HG02885 (cell line): ENCODE results near the gene PPP6R2.

Experiments
- ATAC-seq: cut with Tn5 transposase; IDR thresholded peaks from one replicate; pipeline ENCODE4 v1.9.1; 2021; ENCODE audit warnings: mild to moderate bottlenecking; ENCODE audit not compliant: unreplicated experiment, poor library complexity

The PPP6R2 gene

GRCh38 chr22:50460938-50461337, 117.8 kb downstream of the PPP6R2 start:
- ATAC-seq = no peak

- no peak for ATAC-seq
These were observed 118.4 kb downstream of the PPP6R2 start for GRCh38 chr22:50461536-50461935.

GRCh38 chr22:50461979-50462540, 118.9 kb downstream of the PPP6R2 start:
- no peak for ATAC-seq

GRCh38 chr22:50463188-50463900, 120.2 kb downstream of the PPP6R2 start:
- no peak for ATAC-seq

GRCh38 chr22:50464451-50464850, 121.3 kb downstream of the PPP6R2 start:
- no peak for ATAC-seq

GRCh38 chr22:50465066-50465930, 122.2 kb downstream of the PPP6R2 start:
- ATAC-seq = no peak

- ATAC-seq = no peak
These were observed 124.2 kb downstream of the PPP6R2 start for GRCh38 chr22:50467341-50467740.

- ATAC-seq = no peak
These were observed 124.8 kb downstream of the PPP6R2 start for GRCh38 chr22:50467773-50468440.

GRCh38 chr22:50468626-50469025, 125.5 kb downstream of the PPP6R2 start:
- ATAC-seq = no peak

GRCh38 chr22:50469377-50470305, 126.5 kb downstream of the PPP6R2 start:
- peak; percentile 66 for ATAC-seq

GRCh38 chr22:50470491-50470890, 127.4 kb downstream of the PPP6R2 start:
- ATAC-seq = no peak

GRCh38 chr22:50471197-50471847, 128.2 kb downstream of the PPP6R2 start:
- no peak for ATAC-seq

GRCh38 chr22:50471962-50472361, 128.8 kb downstream of the PPP6R2 start:
- ATAC-seq = no peak

GRCh38 chr22:50473088-50473487, 130.0 kb downstream of the PPP6R2 start:
- ATAC-seq = no peak

- ATAC-seq = peak; percentile 6
These were observed 130.9 kb downstream of the PPP6R2 start for GRCh38 chr22:50473855-50474671.

GRCh38 chr22:50474710-50475651, 131.9 kb downstream of the PPP6R2 start, which contains the start of gene SBF1:
TSS of gene SBF1 (minus strand) at chr22:50475035. CDS start at chr22:50474840, 195 bp downstream.
- ATAC-seq = peak; percentile 82

- no peak for ATAC-seq
These were observed 132.5 kb downstream of the PPP6R2 start for GRCh38 chr22:50475652-50476002.
